Upper lobe of left lung (tissue), 4 donors: ENCODE results near the gene EFR3B.
"Not testable (repeated sequence)": the region's sequence is repeated elsewhere in the genome, so short reads cannot be mapped to it uniquely, and the experiment has no call there.

Experiments used
- CTCF ChIP-seq, 6 experiments: fragments of 450-650 bp in 4 of 6; fragments of 200-600 bp in 2 of 6; sonication (generic) in 2 of 6; IDR thresholded peaks; one replicate each; pipeline ENCODE4 v1.5.1; 2016 to 2019; ENCODE audit warnings: antibody characterized with exemption in 6 of 6
- EP300 ChIP-seq, 4 donors: sonication (generic); formaldehyde crosslinking; IDR thresholded peaks; one replicate each; pipeline ENCODE4 v1.5.1; 2017; ENCODE audit warnings: antibody characterized with exemption in 4 of 4, control low read depth in 2 of 4
- POLR2A ChIP-seq, 4 donors: fragments of 450-650 bp; IDR thresholded peaks; one replicate each; pipeline ENCODE4 v1.5.1; 2016 to 2017; ENCODE audit warnings: antibody characterized with exemption in 4 of 4, mild to moderate bottlenecking in 2 of 4
- POLR2AphosphoS5 ChIP-seq, 2 donors: sonication (generic); formaldehyde crosslinking; IDR thresholded peaks; one replicate each; pipeline ENCODE4 v1.5.1; 2017; ENCODE audit warnings: antibody characterized with exemption in 2 of 2

GRCh38 chr2:25140535-25140934 lies 98.7 kb downstream of the EFR3B start:
- not testable (repeated sequence) for TF ChIP-seq CTCF, POLR2A, POLR2AphosphoS5, EP300 (IDR thresholded peaks at IDR 0.05)
